ENCODE measurements around the gene FNDC3B. TPM values are rescaled to one million over a fixed set of nuclear protein-coding genes. Genes with fewer than 3 reads are reported as not detected.
A peak's percentile ranks its signal among the peaks of the same experiment; 100 is the strongest.

FNDC3B gene
- total and polyA plus RNA-seq, 2 donors from 2014 or later, result 11.8 to 185 TPM

GRCh38 chr3:172224560-172225214 lies 185.3 kb downstream of the FNDC3B start:
- DNase-seq (peak in 3 of 5 donors; percentile 33 to 68 (median 65)), FAIRE-seq (no peak)
- intact Hi-C loops (cut with DNase I), result no loop called here

GRCh38 chr3:172225215-172225707 lies 185.9 kb downstream of the FNDC3B start:
- Histone ChIP-seq H3K27me3 (ENCODE audit: control insufficient read depth, insufficient read depth, low read length) (no peaks in the 10 kb centered on the region), H3K36me3 (ENCODE audit: control insufficient read depth in 2 of 3, insufficient read depth in 3 of 3, low read length in 3 of 3) (no peaks in the 10 kb centered on the region), H3K9me3 (ENCODE audit: control insufficient read depth in 2 of 3, insufficient read depth in 1 of 3, low read length in 3 of 3) (no peaks in the 10 kb centered on the region), H3K9ac (ENCODE audit: low read length in 3 of 3) (no peak overlapping the region), H3K4me3 (ENCODE audit: low read length in 3 of 3) (no peak overlapping the region), H3K27ac (ENCODE audit: low read depth in 2 of 2, low read length in 2 of 2) (no peak overlapping the region), H3K4me1 (ENCODE audit: control insufficient read depth in 2 of 3, insufficient read depth in 2 of 3, low read depth in 1 of 3, low read length in 3 of 3) (peaks cover 0 to 12% (median 0%) of the 10 kb centered on the region in 3 donors)
- TF ChIP-seq CTCF (IDR thresholded peaks at IDR 0.05; ENCODE audit: borderline replicate concordance, extremely low read depth, insufficient read depth), result no peak
- intact Hi-C loops (cut with DNase I), result no loop called here
- DNase-seq (no peak), FAIRE-seq (no peak)

More at GRCh38 chr3:172224560-172225214, 185.3 kb downstream of the FNDC3B start:
- Histone ChIP-seq H3K4me1 (ENCODE audit: control insufficient read depth in 2 of 3, insufficient read depth in 2 of 3, low read depth in 1 of 3, low read length in 3 of 3) (peaks cover 0 to 12% (median 0%) of the 10 kb centered on the region in 3 donors), H3K27me3 (ENCODE audit: control insufficient read depth, insufficient read depth, low read length) (no peaks in the 10 kb centered on the region), H3K4me3 (ENCODE audit: low read length in 3 of 3) (no peak overlapping the region), H3K36me3 (ENCODE audit: control insufficient read depth in 2 of 3, insufficient read depth in 3 of 3, low read length in 3 of 3) (no peaks in the 10 kb centered on the region), H3K27ac (ENCODE audit: low read depth in 2 of 2, low read length in 2 of 2) (no peak overlapping the region), H3K9ac (ENCODE audit: low read length in 3 of 3) (no peak overlapping the region), H3K9me3 (ENCODE audit: control insufficient read depth in 2 of 3, insufficient read depth in 1 of 3, low read length in 3 of 3) (no peaks in the 10 kb centered on the region)
- no peak for TF ChIP-seq CTCF (IDR thresholded peaks at IDR 0.05; ENCODE audit: borderline replicate concordance, extremely low read depth, insufficient read depth)

GRCh38 chr3:172226831-172227230 lies 187.5 kb downstream of the FNDC3B start:
- FAIRE-seq, result no peak
- Histone ChIP-seq H3K27me3 (ENCODE audit: control insufficient read depth, insufficient read depth, low read length) (no peaks in the 10 kb centered on the region), H3K4me3 (ENCODE audit: low read length in 3 of 3) (no peak overlapping the region), H3K4me1 (ENCODE audit: control insufficient read depth in 2 of 3, insufficient read depth in 2 of 3, low read depth in 1 of 3, low read length in 3 of 3) (peaks cover 0 to 12% (median 0%) of the 10 kb centered on the region in 3 donors), H3K9me3 (ENCODE audit: control insufficient read depth in 2 of 3, insufficient read depth in 1 of 3, low read length in 3 of 3) (no peaks in the 10 kb centered on the region), H3K9ac (ENCODE audit: low read length in 3 of 3) (no peak overlapping the region), H3K27ac (ENCODE audit: low read depth in 2 of 2, low read length in 2 of 2) (no peak overlapping the region), H3K36me3 (ENCODE audit: control insufficient read depth in 2 of 3, insufficient read depth in 3 of 3, low read length in 3 of 3) (no peaks in the 10 kb centered on the region)
- no peak for TF ChIP-seq CTCF (IDR thresholded peaks at IDR 0.05; ENCODE audit: borderline replicate concordance, extremely low read depth, insufficient read depth)
- intact Hi-C loops (cut with DNase I), result no loop called here
- no peak for DNase-seq
